Rectal smooth muscle tissue (tissue), 1 donor: ENCODE measurements around the gene RYK.
"Not testable (repeated sequence)": the region's sequence is repeated elsewhere in the genome, so short reads cannot be mapped to it uniquely, and the experiment has no call there.

Experiments
- H3K27ac ChIP-seq: one replicate; pipeline ENCODE4 v1.7.0; 2013; ENCODE audit warnings: low read depth, low read length, inconsistent platforms
- H3K27me3 ChIP-seq: one replicate; pipeline ENCODE4 v1.7.0; 2013; ENCODE audit warnings: low read length; ENCODE audit not compliant: control insufficient read depth, insufficient read depth
- H3K36me3 ChIP-seq: one replicate; pipeline ENCODE4 v1.7.0; 2013; ENCODE audit warnings: low read length; ENCODE audit not compliant: control insufficient read depth, insufficient read depth
- H3K4me1 ChIP-seq: one replicate; pipeline ENCODE4 v1.7.0; 2013; ENCODE audit warnings: low read length; ENCODE audit not compliant: control insufficient read depth, insufficient read depth
- H3K4me3 ChIP-seq: one replicate; pipeline ENCODE4 v1.7.0; 2013; ENCODE audit warnings: low read length
- H3K9ac ChIP-seq: one replicate; pipeline ENCODE4 v1.7.0; 2013; ENCODE audit warnings: low read length

The RYK gene

GRCh38 chr3:134281912-134282658, 31.4 kb upstream of the RYK start:
- Histone ChIP-seq H3K4me1 (no peaks in the 10 kb centered on the region), H3K27ac (no peak overlapping the region)

GRCh38 chr3:134279466-134279865, 28.8 kb upstream of the RYK start:
- Histone ChIP-seq H3K27ac (no peak overlapping the region), H3K27me3 (no peaks in the 10 kb centered on the region), H3K4me1 (no peaks in the 10 kb centered on the region), H3K9ac (no peak overlapping the region), H3K36me3 (no peaks in the 10 kb centered on the region), H3K4me3 (no peak overlapping the region)

More at GRCh38 chr3:134281912-134282658, 31.4 kb upstream of the RYK start:
- H3K27me3 ChIP-seq, result no peaks in the 10 kb centered on the region
- H3K9ac ChIP-seq, result no peak overlapping the region
- H3K36me3 ChIP-seq, result no peaks in the 10 kb centered on the region
- no peak overlapping the region for H3K4me3 ChIP-seq

- H3K9ac ChIP-seq, result no peak overlapping the region
- no peaks in the 10 kb centered on the region for H3K36me3 ChIP-seq
- H3K27ac ChIP-seq, result no peak overlapping the region
- no peaks in the 10 kb centered on the region for H3K27me3 ChIP-seq
- no peak overlapping the region for H3K4me3 ChIP-seq
- H3K4me1 ChIP-seq, result no peaks in the 10 kb centered on the region
Measured at GRCh38 chr3:134277066-134277660, 26.5 kb upstream of the RYK start.

- Histone ChIP-seq H3K36me3 (no peaks in the 10 kb centered on the region), H3K27me3 (no peaks in the 10 kb centered on the region), H3K4me3 (no peak overlapping the region), H3K27ac (no peak overlapping the region), H3K9ac (no peak overlapping the region), H3K4me1 (no peaks in the 10 kb centered on the region)
Measured at GRCh38 chr3:134276086-134276485, 25.4 kb upstream of the RYK start.

- not testable (repeated sequence) for H3K4me1 ChIP-seq, H3K4me3 ChIP-seq, H3K27me3 ChIP-seq, H3K9ac ChIP-seq, H3K27ac ChIP-seq, H3K36me3 ChIP-seq
Measured at GRCh38 chr3:134275110-134275509, 24.5 kb upstream of the RYK start.

GRCh38 chr3:134274571-134274970, 23.9 kb upstream of the RYK start:
- H3K4me3 ChIP-seq, result no peak overlapping the region
- no peak overlapping the region for H3K27ac ChIP-seq
- no peak overlapping the region for H3K9ac ChIP-seq
- H3K27me3 ChIP-seq, result no peaks in the 10 kb centered on the region
- no peaks in the 10 kb centered on the region for H3K4me1 ChIP-seq
- no peaks in the 10 kb centered on the region for H3K36me3 ChIP-seq

GRCh38 chr3:134267996-134268395, 17.3 kb upstream of the RYK start:
- no peaks in the 10 kb centered on the region for H3K4me1 ChIP-seq
- no peak overlapping the region for H3K9ac ChIP-seq
- H3K36me3 ChIP-seq, result no peaks in the 10 kb centered on the region
- H3K27ac ChIP-seq, result no peak overlapping the region
- H3K27me3 ChIP-seq, result no peaks in the 10 kb centered on the region
- no peak overlapping the region for H3K4me3 ChIP-seq

GRCh38 chr3:134260987-134261386, 10.3 kb upstream of the RYK start:
- H3K27me3 ChIP-seq, result no peaks in the 10 kb centered on the region
- H3K4me1 ChIP-seq, result peaks cover 5% of the 10 kb centered on the region
- no peak overlapping the region for H3K27ac ChIP-seq
- no peaks in the 10 kb centered on the region for H3K36me3 ChIP-seq
- H3K9ac ChIP-seq, result no peak overlapping the region
- no peak overlapping the region for H3K4me3 ChIP-seq

GRCh38 chr3:134258761-134259347, 8.2 kb upstream of the RYK start:
- Histone ChIP-seq H3K4me1 (peaks cover 5% of the 10 kb centered on the region), H3K36me3 (no peaks in the 10 kb centered on the region), H3K4me3 (no peak overlapping the region)

GRCh38 chr3:134255404-134255803, 4.7 kb upstream of the RYK start:
- H3K27me3 ChIP-seq, result no peaks in the 10 kb centered on the region
- no peak overlapping the region for H3K27ac ChIP-seq
- H3K4me3 ChIP-seq, result no peak overlapping the region
- H3K36me3 ChIP-seq, result no peaks in the 10 kb centered on the region
- H3K4me1 ChIP-seq, result peaks cover 7% of the 10 kb centered on the region
- H3K9ac ChIP-seq, result no peak overlapping the region

More at GRCh38 chr3:134258761-134259347, 8.2 kb upstream of the RYK start:
- no peak overlapping the region for H3K9ac ChIP-seq
- H3K27ac ChIP-seq, result no peak overlapping the region
- H3K27me3 ChIP-seq, result no peaks in the 10 kb centered on the region

GRCh38 chr3:134253475-134254226, 3.0 kb upstream of the RYK start:
- H3K9ac ChIP-seq, result no peak overlapping the region
- no peak overlapping the region for H3K27ac ChIP-seq
- no peaks in the 10 kb centered on the region for H3K27me3 ChIP-seq
- H3K4me1 ChIP-seq, result peaks cover 9% of the 10 kb centered on the region
- H3K4me3 ChIP-seq, result no peak overlapping the region
- no peaks in the 10 kb centered on the region for H3K36me3 ChIP-seq

GRCh38 chr3:134252766-134253165, 2.1 kb upstream of the RYK start:
- Histone ChIP-seq H3K9ac (no peak overlapping the region), H3K36me3 (no peaks in the 10 kb centered on the region), H3K4me3 (no peak overlapping the region), H3K27ac (no peak overlapping the region), H3K27me3 (no peaks in the 10 kb centered on the region), H3K4me1 (peaks cover 9% of the 10 kb centered on the region)
